HepG2 (cell line): ENCODE data around the gene ZMIZ2. TPM values are rescaled to one million over a fixed set of nuclear protein-coding genes. Genes with fewer than 3 reads are reported as not detected.

ENCODE experiments used
- ATAC-seq: fragments of 200-7000 bp; cut with Tn5 transposase; 3 replicates; pipeline ENCODE4 v1.9.1; 2020; ENCODE audit warnings: mild to moderate bottlenecking, moderate library complexity
- BruUV-seq: library from RNA; stranded (reverse); fragments of 400-500 nt; replicated peaks from 2 replicates; lab custom pipeline; 2021; lab: Mats Ljungman, UMichigan
- CTCF ChIA-PET: fragments of 300-600 bp; formaldehyde crosslinking; extraction: SDS; loops from one replicate; lab custom pipeline; 2021; ENCODE audit warnings: low total read pairs, inconsistent platforms, low intra/inter-chr PET ratio; lab: Yijun Ruan, JAX
- POLR2A ChIA-PET: fragments of 350-600 bp; sonication (Branson Sonifier 250); formaldehyde crosslinking; loops from one replicate; lab custom pipeline; 2020; ENCODE audit warnings: antibody characterized with exemption, inconsistent platforms; lab: Yijun Ruan, JAX
- DNase-seq: peaks from one replicate; pipeline ENCODE4 v3.0.0-alpha.2; 2015; ENCODE audit warnings: low spot score
- FAIRE-seq: peaks from 3 replicates; lab custom pipeline; 2011; peaks lifted over from hg19 to GRCh38; lab: Jason Lieb, UNC
- H2AFZ ChIP-seq: one replicate; pipeline ENCODE4 v1.6.1; 2011; ENCODE audit warnings: low read length, inconsistent platforms
- H3K27ac ChIP-seq: fragments of 300-600 bp; 3 replicates; pipeline ENCODE4 v1.8.0; 2011; ENCODE audit warnings: mixed run types, mild to moderate bottlenecking, mixed read lengths, low read length, inconsistent platforms; ENCODE audit not compliant: insufficient read depth; ENCODE audit errors: extremely low read length
- H3K27me3 ChIP-seq, 2 experiments: fragments of 200-600 bp in 1 of 2; 2 replicates in 1 of 2; 3 replicates in 1 of 2; pipeline versions ENCODE4 v1.6.0 to v1.8.0; 2011; ENCODE audit warnings: low read length in 2 of 2, mild to moderate bottlenecking in 2 of 2, moderate library complexity in 2 of 2, inconsistent platforms in 1 of 2; ENCODE audit not compliant: insufficient read depth in 2 of 2, control insufficient read depth in 1 of 2
- H3K36me3 ChIP-seq, 2 experiments: fragments of 200-600 bp in 1 of 2; replicated peaks in 1 of 2; 2 replicates in 1 of 2; 3 replicates in 1 of 2; pipeline versions ENCODE4 v1.5.1 to v1.8.0; 2011; ENCODE audit warnings: low read length in 2 of 2, inconsistent platforms in 1 of 2; ENCODE audit not compliant: insufficient read depth in 2 of 2, control insufficient read depth in 1 of 2
- H3K4me1 ChIP-seq: 2 replicates; pipeline ENCODE4 v1.5.1; 2012; ENCODE audit warnings: low read length, inconsistent platforms; ENCODE audit not compliant: insufficient read depth
- H3K4me2 ChIP-seq: 2 replicates; pipeline ENCODE4 v1.6.0; 2011; ENCODE audit warnings: low read depth, low read length, inconsistent platforms
- H3K4me3 ChIP-seq, 3 experiments: fragments of 200-600 bp in 1 of 3; sonication (generic), shearing (Covaris generic) in 1 of 3; replicated peaks in 1 of 3; 2 replicates each; pipeline ENCODE4 v1.5.1; 2011 to 2016; ENCODE audit warnings: low read length in 3 of 3, inconsistent platforms in 2 of 3, low read depth in 2 of 3, mild to moderate bottlenecking in 2 of 3, control low read depth in 1 of 3, mixed read lengths in 1 of 3; ENCODE audit not compliant: insufficient read depth in 1 of 3
- H3K79me2 ChIP-seq: one replicate; pipeline ENCODE4 v1.6.1; 2011; ENCODE audit warnings: low read length, inconsistent platforms; ENCODE audit not compliant: insufficient read depth
- H3K9ac ChIP-seq: 2 replicates; pipeline ENCODE4 v1.6.0; 2011; ENCODE audit warnings: mild to moderate bottlenecking, low read depth, low read length, inconsistent platforms; ENCODE audit not compliant: insufficient read depth
- H3K9me3 ChIP-seq: 2 replicates; pipeline ENCODE4 v1.5.1; 2012; ENCODE audit warnings: mild to moderate bottlenecking, low read length
- H4K20me1 ChIP-seq: 2 replicates; pipeline ENCODE4 v1.6.0; 2011; ENCODE audit warnings: inconsistent platforms, mild to moderate bottlenecking, low read length, moderate library complexity; ENCODE audit not compliant: insufficient read depth
- CHD4 ChIP-seq: fragments of 200-600 bp; sonication (generic); IDR thresholded peaks from 2 replicates; pipeline ENCODE4 v1.7.0; 2017; ENCODE audit warnings: mild to moderate bottlenecking, low read length, borderline replicate concordance
- HHEX ChIP-seq: IDR thresholded peaks from 2 replicates; pipeline ENCODE4 v1.6.1; 2016; ENCODE audit warnings: control low read depth
- MEF2D ChIP-seq: sonication (generic); formaldehyde crosslinking; IDR thresholded peaks from 2 replicates; pipeline ENCODE4 v1.5.1; 2020; ENCODE audit warnings: mild to moderate bottlenecking, missing genetic modification reagents
- NCOR1 ChIP-seq: fragments of 200-600 bp; sonication (generic); IDR thresholded peaks from 2 replicates; pipeline ENCODE4 v1.7.0; 2017; ENCODE audit warnings: antibody characterized with exemption, low read length, borderline replicate concordance
- TBX3 ChIP-seq: fragments of 450-650 bp; IDR thresholded peaks from 2 replicates; pipeline ENCODE4 v1.6.1; 2017; ENCODE audit warnings: antibody characterized with exemption, mild to moderate bottlenecking, inconsistent platforms, borderline replicate concordance
- ZBTB39 ChIP-seq: sonication (generic); formaldehyde crosslinking; IDR thresholded peaks from 2 replicates; pipeline ENCODE4 v1.5.0; 2020; ENCODE audit warnings: missing genetic modification reagents
- ZBTB44 ChIP-seq: sonication (generic); formaldehyde crosslinking; IDR thresholded peaks from 2 replicates; pipeline ENCODE4 v1.4.0; 2020; ENCODE audit warnings: missing genetic modification reagents
- ZNF12 ChIP-seq: sonication (generic); formaldehyde crosslinking; IDR thresholded peaks from 2 replicates; pipeline ENCODE4 v1.5.0; 2020; ENCODE audit warnings: missing genetic modification reagents
- ZNF136 ChIP-seq: sonication (generic); formaldehyde crosslinking; IDR thresholded peaks from 2 replicates; pipeline ENCODE4 v1.8.1; 2022; ENCODE audit warnings: low read depth, mild to moderate bottlenecking, moderate library complexity, missing genetic modification reagents
- ZNF468 ChIP-seq: sonication (generic); formaldehyde crosslinking; IDR thresholded peaks from 2 replicates; pipeline ENCODE4 v1.8.0; 2022; ENCODE audit warnings: mild to moderate bottlenecking, moderate library complexity, missing genetic modification reagents
- ZNF530 ChIP-seq: sonication (generic); formaldehyde crosslinking; IDR thresholded peaks from 2 replicates; pipeline ENCODE4 v1.5.0; 2020; ENCODE audit warnings: low read depth, mild to moderate bottlenecking, missing genetic modification reagents
- WGBS: methylation state at CpG from one replicate; pipeline ENCODE4 v1.1.6; 2017; ENCODE audit warnings: low lambda C conversion rate; 5-methylcytosine and 5-hydroxymethylcytosine counted together
- in situ Hi-C: cut with HindIII; loops from 2 replicates; pipeline ENCODE4 v1.10.0; 2017; ENCODE audit warnings: low pct_unique_long_range_greater_than_20kb; ENCODE audit not compliant: extremely low pct_ligation_motif_present
- intact Hi-C: fragments of 100-400 bp; cut with micrococcal nuclease; formaldehyde crosslinking; loops from one replicate; pipeline ENCODE4 v1.10.0; 2022; ENCODE audit not compliant: unreplicated experiment
- polyA plus RNA-seq, 8 experiments: library from polyadenylated mRNA; depleted of rRNA in 3 of 8; stranded (reverse) in 7 of 8; unstranded in 1 of 8; fragments of >200 nt; fragmentation: Illumina TruSeq in 4 of 8; extraction: Trizol in 4 of 8; gene quantifications; 2 replicates each; pipeline versions ENCODE4 v1.2.1 to v1.2.3, GENCODE V29; 2011 to 2016; ENCODE audit warnings: low read depth in 4 of 8, missing spikeins in 1 of 8, mixed read lengths in 1 of 8; ENCODE audit not compliant: insufficient read depth in 1 of 8
- total RNA-seq, 5 experiments: library from RNA; depleted of rRNA; stranded (reverse); fragments of >200 nt; fragmentation: Illumina TruSeq; extraction: Trizol; gene quantifications; 2 replicates each; pipeline ENCODE4 v1.2.3, GENCODE V29; 2016; ENCODE audit warnings: low read depth in 1 of 5
- TF ChIP-seq, protein P1 (sequence below): sonication (generic); formaldehyde crosslinking; IDR thresholded peaks from 2 replicates; pipeline ENCODE4 v1.5.0; 2020; ENCODE audit warnings: missing genetic modification reagents, mild to moderate bottlenecking, borderline replicate concordance
- TF ChIP-seq, protein P2 (sequence below): sonication (generic); formaldehyde crosslinking; IDR thresholded peaks from 2 replicates; pipeline ENCODE4 v1.8.0; 2022; ENCODE audit warnings: mild to moderate bottlenecking, missing genetic modification reagents; ENCODE audit not compliant: insufficient replicate concordance
- TF ChIP-seq, protein P3 (sequence below): IDR thresholded peaks from 2 replicates; pipeline ENCODE4 v1.6.1; 2016
- TF ChIP-seq, protein P4 (sequence below): sonication (generic); formaldehyde crosslinking; IDR thresholded peaks from 2 replicates; pipeline ENCODE4 v1.4.0; 2020; ENCODE audit warnings: mild to moderate bottlenecking, missing genetic modification reagents

ZMIZ2 gene
- total and polyA plus RNA-seq, 2 of the 13 experiments (the other 11 are each of a cell fraction or from before 2014, with no cell fraction given): 4.9 to 7.9 TPM

DNA sequence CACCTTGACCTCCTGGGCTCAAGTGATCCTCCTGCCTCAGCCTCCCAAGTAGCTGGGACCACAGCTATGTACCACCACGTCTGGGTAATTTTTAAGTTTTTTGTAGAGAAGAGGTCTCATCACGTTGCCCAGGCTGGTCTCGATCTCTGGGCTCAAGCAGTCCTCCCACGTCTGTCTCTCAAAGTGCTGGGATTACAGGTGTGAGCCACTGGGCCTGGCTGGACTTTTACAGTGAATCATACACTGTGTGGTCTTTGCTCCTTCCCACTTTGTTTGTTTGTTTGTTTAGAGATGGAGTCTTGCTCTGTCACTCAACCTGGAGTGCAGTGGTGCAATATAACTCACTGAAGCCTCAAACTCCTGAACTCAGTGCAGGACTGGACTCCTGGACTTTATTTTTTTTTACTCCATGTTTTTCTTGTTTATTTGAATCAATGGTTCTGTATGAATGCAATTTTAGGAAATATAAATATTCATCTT lies 60.3 kb downstream of the ZMIZ2 start:
- H3K4me3 ChIP-seq: peak overlapping the region in 1 of 3 experiments; percentile 41; a peak in 2 of 6 replicates
- peak overlapping the region; percentile 56 for H3K27ac ChIP-seq
- peak overlapping the region; percentile 59 for H3K4me2 ChIP-seq
- 0% methylated on average over 3 of the region's 4 CpGs for WGBS
- ChIA-PET POLR2A (interaction anchor here (0.7 to 2.3 kb wide), 3 partner anchors 14 to 39 kb away, joined by 3 to 7 read pairs (median 3); partner anchors contain the start of gene H2AZ2), CTCF (no interaction called here)
- no TSS peak for BruUV-seq
- H3K9ac ChIP-seq: no peak overlapping the region
- H4K20me1 ChIP-seq: no peaks in the 10 kb centered on the region
- H3K4me1 ChIP-seq: peaks cover 36% of the 10 kb centered on the region
- peak; percentile 92 for FAIRE-seq
- no peaks in the 10 kb centered on the region for H3K9me3 ChIP-seq
- in situ Hi-C loops (no loop called here), intact Hi-C loops (loop anchor here (1.0 kb wide), 1 partner anchor 39 kb away; the partner anchor contains the start of gene H2AZ2)
- H3K27me3 ChIP-seq: no peaks in the 10 kb centered on the region
- no peaks in the 10 kb centered on the region for H3K79me2 ChIP-seq
- peak; percentile 90 for DNase-seq
- no peak overlapping the region for H2AFZ ChIP-seq
- peak; percentile 81 for ATAC-seq
- no peaks in the 10 kb centered on the region for H3K36me3 ChIP-seq
- TF ChIP-seq ZNF468 (CRISPR knock-in tag) (no peak), TBX3 (peak; percentile 69; the same call in 1 of the 2 replicates), HHEX (CRISPR knock-in tag) (no peak), ZNF530 (CRISPR knock-in tag) (no peak), ZNF12 (no peak), NCOR1 (peak; percentile 68; the same call in 1 of the 2 replicates), ZBTB39 (CRISPR knock-in tag) (no peak), CHD4 (no peak), ZBTB44 (CRISPR knock-in tag) (no peak), ZNF136 (no peak), MEF2D (CRISPR knock-in tag) (0 out of 2 replicates have a peak, but pooled peaks have one; percentile 36)
- TF ChIP-seq, protein P1, sequence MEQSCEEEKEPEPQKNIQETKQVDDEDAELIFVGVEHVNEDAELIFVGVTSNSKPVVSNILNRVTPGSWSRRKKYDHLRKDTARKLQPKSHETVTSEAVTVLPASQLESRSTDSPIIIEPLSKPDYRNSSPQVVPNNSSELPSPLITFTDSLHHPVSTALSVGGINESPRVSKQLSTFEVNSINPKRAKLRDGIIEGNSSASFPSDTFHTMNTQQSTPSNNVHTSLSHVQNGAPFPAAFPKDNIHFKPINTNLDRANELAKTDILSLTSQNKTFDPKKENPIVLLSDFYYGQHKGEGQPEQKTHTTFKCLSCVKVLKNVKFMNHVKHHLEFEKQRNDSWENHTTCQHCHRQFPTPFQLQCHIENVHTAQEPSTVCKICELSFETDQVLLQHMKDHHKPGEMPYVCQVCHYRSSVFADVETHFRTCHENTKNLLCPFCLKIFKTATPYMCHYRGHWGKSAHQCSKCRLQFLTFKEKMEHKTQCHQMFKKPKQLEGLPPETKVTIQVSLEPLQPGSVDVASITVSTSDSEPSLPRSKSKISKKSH (CRISPR knock-in tag): no peak
- TF ChIP-seq, protein P2, sequence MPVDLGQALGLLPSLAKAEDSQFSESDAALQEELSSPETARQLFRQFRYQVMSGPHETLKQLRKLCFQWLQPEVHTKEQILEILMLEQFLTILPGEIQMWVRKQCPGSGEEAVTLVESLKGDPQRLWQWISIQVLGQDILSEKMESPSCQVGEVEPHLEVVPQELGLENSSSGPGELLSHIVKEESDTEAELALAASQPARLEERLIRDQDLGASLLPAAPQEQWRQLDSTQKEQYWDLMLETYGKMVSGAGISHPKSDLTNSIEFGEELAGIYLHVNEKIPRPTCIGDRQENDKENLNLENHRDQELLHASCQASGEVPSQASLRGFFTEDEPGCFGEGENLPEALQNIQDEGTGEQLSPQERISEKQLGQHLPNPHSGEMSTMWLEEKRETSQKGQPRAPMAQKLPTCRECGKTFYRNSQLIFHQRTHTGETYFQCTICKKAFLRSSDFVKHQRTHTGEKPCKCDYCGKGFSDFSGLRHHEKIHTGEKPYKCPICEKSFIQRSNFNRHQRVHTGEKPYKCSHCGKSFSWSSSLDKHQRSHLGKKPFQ (CRISPR knock-in tag): peak; percentile 98
- TF ChIP-seq, protein P3, sequence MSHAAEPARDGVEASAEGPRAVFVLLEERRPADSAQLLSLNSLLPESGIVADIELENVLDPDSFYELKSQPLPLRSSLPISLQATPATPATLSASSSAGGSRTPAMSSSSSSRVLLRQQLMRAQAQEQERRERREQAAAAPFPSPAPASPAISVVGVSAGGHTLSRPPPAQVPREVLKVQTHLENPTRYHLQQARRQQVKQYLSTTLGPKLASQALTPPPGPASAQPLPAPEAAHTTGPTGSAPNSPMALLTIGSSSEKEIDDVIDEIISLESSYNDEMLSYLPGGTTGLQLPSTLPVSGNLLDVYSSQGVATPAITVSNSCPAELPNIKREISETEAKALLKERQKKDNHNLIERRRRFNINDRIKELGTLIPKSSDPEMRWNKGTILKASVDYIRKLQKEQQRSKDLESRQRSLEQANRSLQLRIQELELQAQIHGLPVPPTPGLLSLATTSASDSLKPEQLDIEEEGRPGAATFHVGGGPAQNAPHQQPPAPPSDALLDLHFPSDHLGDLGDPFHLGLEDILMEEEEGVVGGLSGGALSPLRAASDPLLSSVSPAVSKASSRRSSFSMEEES (CRISPR knock-in tag): no peak
- TF ChIP-seq, protein P4, sequence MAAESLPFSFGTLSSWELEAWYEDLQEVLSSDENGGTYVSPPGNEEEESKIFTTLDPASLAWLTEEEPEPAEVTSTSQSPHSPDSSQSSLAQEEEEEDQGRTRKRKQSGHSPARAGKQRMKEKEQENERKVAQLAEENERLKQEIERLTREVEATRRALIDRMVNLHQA (CRISPR knock-in tag): no peak
